ENCODE measurements around the gene IGDCC3.

DNA sequence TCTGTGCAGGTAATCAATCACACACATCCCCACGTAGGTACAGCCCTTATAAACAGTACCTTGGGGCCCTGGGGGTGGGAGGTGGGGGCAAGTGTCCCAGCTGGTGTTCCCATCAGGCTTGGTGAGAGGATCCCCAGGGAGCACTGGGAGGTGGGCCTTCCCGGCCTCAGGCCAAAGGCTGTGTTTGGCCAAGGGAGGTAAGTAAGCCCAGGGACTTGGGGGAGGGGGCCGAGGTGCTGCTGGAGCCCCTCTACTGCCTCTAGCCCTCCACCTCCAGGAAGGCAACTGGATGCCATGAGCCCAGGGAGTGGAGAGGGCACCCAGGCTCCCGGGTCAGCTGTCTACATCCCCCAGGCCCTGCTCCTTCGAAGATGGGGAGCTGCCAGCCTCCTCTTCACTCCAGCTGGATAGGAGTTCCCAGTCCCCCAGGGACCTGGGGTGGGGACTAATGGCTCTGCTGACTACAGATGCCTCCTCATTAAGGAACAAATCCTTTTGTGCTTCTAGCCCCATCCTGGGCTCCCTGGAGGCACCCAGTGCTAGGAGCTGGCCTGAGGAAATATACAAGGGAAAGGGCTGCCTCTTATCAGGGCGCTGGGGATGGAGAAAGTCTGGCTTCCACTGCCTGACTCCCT, 40.2 kb downstream of the IGDCC3 start:
- TF ChIP-seq POLR2AphosphoS5 (IDR thresholded peaks at IDR 0.05; ENCODE audit: borderline replicate concordance, low read depth, low read length) (no peak), EZH2 (IDR thresholded peaks at IDR 0.05) (no peak)

Data from SK-N-MC (cell line).